NCI-H1694 (cell line): ENCODE results near the gene PRSS36.

Source experiments
- DNase-seq: peaks from one replicate; lab custom pipeline; 2025; lab: John Stamatoyannopoulos, UW

The PRSS36 gene

DNA sequence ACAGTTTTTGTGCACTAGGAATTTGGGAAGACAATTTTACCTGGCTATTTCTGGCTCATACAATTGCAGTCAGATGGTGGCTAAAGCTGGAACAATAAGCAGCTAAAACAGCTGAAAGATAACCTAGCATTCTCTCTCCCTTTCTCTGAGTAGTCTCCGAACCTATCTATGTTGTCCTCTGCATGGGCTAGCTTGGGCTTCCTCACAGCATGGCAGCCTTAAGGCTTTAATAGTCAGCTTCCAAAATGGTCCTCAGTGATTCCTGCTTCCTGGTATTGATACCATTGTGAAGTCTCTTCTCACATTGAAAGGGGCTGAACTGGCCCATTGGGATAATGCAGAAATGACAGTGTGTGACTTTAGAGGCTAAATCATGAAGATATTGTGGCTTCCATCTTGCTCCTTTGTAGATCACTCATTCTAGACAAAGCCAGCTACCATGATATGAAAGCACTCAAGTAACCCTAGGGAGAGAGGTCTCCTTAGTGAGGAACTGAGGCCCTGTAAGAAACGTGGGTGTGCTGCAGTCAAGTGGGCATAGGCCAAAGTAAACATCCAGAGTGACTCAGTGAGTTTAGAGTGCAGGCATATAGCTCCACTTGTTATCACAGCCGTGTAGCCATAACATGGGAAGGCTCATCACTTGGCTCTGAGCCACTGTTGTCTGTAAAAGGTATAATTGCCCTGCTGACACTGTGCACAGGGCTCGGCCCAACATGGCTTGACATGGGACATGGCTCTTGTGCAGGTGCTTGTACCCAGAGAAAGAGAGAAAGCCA lies 49.8 kb downstream of the PRSS36 start:
- no peak for DNase-seq

DNA sequence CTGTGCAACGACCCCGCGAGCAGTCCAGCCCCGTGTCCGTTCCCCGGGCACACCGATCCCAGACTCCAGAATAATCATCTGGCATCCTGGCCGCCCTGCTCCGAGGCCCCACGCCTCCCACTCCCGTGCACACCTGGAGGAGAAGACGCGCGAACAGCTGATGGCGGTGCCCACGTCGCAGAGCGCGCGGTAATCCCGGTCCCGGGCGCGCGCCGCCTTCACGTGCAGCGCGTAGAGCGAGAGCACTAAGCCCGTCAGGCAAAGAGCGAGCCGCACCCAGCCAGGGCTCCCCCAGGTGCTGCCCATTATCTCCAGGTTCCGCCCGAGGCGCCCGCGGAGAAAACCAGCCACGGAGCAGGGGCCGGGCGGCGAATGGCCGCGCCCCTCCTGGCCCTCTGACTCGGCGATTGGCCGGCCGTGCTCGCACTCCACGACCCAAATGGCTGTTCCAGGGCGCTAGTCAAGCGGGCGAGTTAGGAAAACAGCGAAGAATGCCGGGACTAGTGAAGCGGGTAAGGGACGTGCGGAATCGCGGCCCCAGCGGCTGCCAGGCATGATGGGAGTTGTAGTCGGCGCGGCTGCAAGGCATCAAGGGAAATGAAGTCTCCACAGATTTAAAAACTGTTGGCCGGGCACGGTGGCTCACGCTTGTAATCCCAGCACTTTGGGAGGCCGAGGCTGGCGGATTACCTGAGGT lies 55.3 kb downstream of the PRSS36 start, which contains the start of gene VKORC1:
Gene VKORC1 (minus strand): TSS at position 374 of the 697 bp plus-strand sequence. CDS start 68 bp downstream, at position 306.
- peak; percentile 80 for DNase-seq

DNA sequence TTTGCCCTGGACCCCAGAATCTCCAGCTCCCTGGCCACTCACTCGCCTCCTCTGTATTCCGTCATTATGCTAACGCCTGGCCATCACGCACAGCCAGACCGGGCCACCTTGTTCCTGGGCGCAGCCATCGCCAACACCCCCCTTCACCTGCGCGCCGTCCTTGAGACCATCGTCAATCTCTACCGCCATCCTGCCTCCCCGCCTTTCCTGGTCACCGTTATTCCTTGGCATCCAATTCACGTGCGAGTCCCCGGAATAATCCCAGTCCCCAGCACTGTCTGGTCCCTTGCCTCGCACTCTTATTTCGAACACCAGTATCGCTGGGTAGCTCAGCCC lies 55.8 kb downstream of the PRSS36 start:
- no peak for DNase-seq

DNA sequence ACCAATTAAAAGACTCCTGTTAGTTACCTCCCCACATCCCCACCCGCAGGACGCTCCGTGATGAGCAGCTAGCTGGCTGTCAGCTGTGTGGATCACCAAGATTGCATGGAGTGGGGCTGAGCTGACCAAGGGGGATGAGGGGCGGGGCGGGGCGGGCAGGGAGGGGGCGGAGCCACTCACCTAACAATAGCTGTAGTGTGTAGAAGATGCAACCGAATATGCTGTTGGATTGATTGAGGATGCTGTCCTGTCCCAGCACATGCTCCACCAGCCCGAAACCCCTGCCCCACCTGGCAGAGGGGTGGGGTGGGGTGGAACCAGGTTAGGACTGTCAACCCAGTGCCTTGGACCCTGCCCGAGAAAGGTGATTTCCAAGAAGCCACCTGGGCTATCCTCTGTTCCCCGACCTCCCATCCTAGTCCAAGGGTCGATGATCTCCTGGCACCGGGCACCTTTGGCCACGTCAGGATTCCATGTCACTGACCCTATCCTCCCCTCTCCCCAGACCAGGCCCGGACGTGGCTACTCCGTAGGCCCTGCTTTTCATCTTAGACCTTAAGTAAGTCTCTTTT lies 56.6 kb downstream of the PRSS36 start:
- DNase-seq: no peak

DNA sequence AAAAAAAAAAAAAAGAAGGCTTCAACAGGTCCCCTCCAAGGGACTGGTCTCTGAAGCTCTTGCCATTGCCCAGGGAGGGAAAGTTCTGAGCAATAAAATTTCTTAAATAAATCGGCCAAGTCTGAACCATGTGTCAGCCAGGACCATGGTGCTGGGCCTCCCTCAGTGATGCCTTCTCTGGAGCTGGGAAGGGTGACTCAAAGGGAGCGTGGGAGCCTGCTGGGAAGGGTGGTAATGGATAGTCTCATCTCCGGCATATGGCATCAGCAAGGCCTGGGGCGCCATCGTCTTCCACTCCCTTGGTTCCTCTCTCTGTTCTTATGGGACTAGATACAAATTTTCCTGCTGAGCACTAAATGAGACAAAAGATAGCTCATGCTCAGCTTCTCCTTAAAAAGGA lies 57.5 kb downstream of the PRSS36 start:
- no peak for DNase-seq

DNA sequence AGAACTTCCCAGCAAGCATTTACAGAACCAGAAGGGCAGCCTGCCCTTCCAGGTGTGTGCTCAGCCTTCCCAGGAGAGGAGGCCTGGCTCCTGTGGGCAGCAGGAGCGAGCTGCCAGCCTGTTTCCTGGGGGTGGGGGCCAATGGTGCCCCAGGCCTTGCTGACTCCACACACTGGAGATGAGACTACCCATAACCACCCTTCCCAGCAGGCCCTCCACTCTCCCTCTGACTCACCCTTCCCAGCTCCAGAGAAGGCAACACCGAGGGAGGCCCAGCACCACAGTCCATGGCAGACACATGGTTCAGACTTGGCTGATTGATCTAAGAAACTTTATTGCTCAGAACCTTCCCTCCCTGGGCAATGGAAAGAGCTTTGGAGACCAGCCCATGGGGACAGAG lies 59.3 kb downstream of the PRSS36 start:
- DNase-seq: no peak

DNA sequence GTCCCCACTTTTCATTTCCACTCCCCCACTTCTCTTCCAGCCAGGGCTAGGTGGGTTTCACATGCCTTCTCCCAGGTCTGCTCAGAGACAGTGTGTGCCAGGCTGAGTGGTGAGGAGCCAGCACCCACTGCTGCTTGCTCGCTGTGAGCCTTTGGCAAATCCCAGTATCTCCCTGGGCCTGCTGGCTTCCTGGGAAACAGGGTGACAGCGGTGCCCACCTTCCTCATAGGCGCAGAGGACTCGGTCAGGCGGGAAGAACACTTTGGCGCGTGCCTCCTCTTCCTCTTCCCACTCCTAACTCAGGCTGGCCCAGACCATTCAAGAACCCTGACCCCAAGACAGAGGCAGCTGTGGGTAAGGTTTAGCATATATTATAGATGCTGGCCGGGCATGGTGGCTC lies 60.7 kb downstream of the PRSS36 start:
- DNase-seq: no peak
